WTC11 (cell line): ENCODE measurements around the gene ATN1. TPM values are rescaled to one million over a fixed set of nuclear protein-coding genes. Genes with fewer than 3 reads are reported as not detected.

ENCODE experiments used
- ATAC-seq: fragments of 200-7000 bp; cut with Tn5 transposase; 2 replicates; pipeline ENCODE4 v1.10.0; 2021; ENCODE audit warnings: mild to moderate bottlenecking, moderate library complexity
- CTCF ChIA-PET: fragments of 300-600 bp; sonication (Branson Sonifier 250); formaldehyde crosslinking; loops from one replicate; lab custom pipeline; 2021; ENCODE audit warnings: antibody characterized with exemption; lab: Charles Lee
- POLR2A ChIA-PET: fragments of 350-600 bp; sonication (Branson Sonifier 250); formaldehyde crosslinking; loops from one replicate; lab custom pipeline; 2021; ENCODE audit warnings: antibody characterized with exemption; lab: Charles Lee
- DNase-seq: peaks from one replicate; pipeline ENCODE4 v3.0.0; 2021; ENCODE audit warnings: low spot score
- H3K27ac Mint-ChIP-seq: 2 replicates; pipeline ENCODE4 v1.8.0; 2021; ENCODE audit warnings: mixed read lengths
- H3K27me3 Mint-ChIP-seq: 2 replicates; pipeline ENCODE4 v1.8.0; 2021; ENCODE audit warnings: low read depth, mild to moderate bottlenecking, moderate library complexity, mixed read lengths
- H3K36me3 Mint-ChIP-seq: 2 replicates; pipeline ENCODE4 v1.8.0; 2021; ENCODE audit warnings: mixed read lengths
- H3K4me1 Mint-ChIP-seq: 2 replicates; pipeline ENCODE4 v1.8.0; 2022; ENCODE audit warnings: mixed read lengths
- H3K4me3 Mint-ChIP-seq: 2 replicates; pipeline ENCODE4 v1.8.0; 2021; ENCODE audit warnings: mild to moderate bottlenecking, moderate library complexity, mixed read lengths
- H3K9me3 Mint-ChIP-seq: 2 replicates; pipeline ENCODE4 v1.8.0; 2021; ENCODE audit warnings: mixed read lengths
- ATF1 ChIP-seq: sonication (generic); formaldehyde crosslinking; IDR thresholded peaks from 2 replicates; pipeline ENCODE4 v1.8.1; 2023; ENCODE audit warnings: mild to moderate bottlenecking, moderate library complexity, missing genetic modification reagents
- EMX1 ChIP-seq: fragments of 250-450 bp; sonication (Bioruptor Pico); IDR thresholded peaks from 2 replicates; pipeline ENCODE4 v1.8.0; 2021; ENCODE audit warnings: mild to moderate bottlenecking
- FOXJ3 ChIP-seq: sonication (generic); formaldehyde crosslinking; IDR thresholded peaks from 2 replicates; pipeline ENCODE4 v1.9.0; 2021; ENCODE audit warnings: missing genetic modification reagents, mild to moderate bottlenecking, borderline replicate concordance
- MYBL2 ChIP-seq: sonication (generic); formaldehyde crosslinking; IDR thresholded peaks from 2 replicates; pipeline ENCODE4 v1.8.1; 2023; ENCODE audit warnings: mild to moderate bottlenecking, moderate library complexity, missing genetic modification reagents
- NFE2L1 ChIP-seq: sonication (generic); formaldehyde crosslinking; IDR thresholded peaks from 2 replicates; pipeline ENCODE4 v1.8.1; 2023; ENCODE audit warnings: missing genetic modification reagents
- NR2C2 ChIP-seq: sonication (generic); formaldehyde crosslinking; IDR thresholded peaks from 2 replicates; pipeline ENCODE4 v1.8.0; 2022; ENCODE audit warnings: mild to moderate bottlenecking, missing genetic modification reagents
- RELA ChIP-seq: sonication (generic); formaldehyde crosslinking; IDR thresholded peaks from 2 replicates; pipeline ENCODE4 v1.8.1; 2022; ENCODE audit warnings: missing genetic modification reagents, mild to moderate bottlenecking, borderline replicate concordance
- SMAD3 ChIP-seq: sonication (generic); formaldehyde crosslinking; IDR thresholded peaks from 2 replicates; pipeline ENCODE4 v1.8.0; 2022; ENCODE audit warnings: missing genetic modification reagents, mild to moderate bottlenecking, borderline replicate concordance
- SMAD4 ChIP-seq: sonication (generic); formaldehyde crosslinking; IDR thresholded peaks from 2 replicates; pipeline ENCODE4 v1.8.0; 2022; ENCODE audit warnings: mild to moderate bottlenecking, missing genetic modification reagents
- SP1 ChIP-seq: sonication (generic); formaldehyde crosslinking; conservative IDR thresholded peaks from 2 replicates; pipeline ENCODE4 v1.8.1; 2022; ENCODE audit warnings: missing genetic modification reagents
- TEAD1 ChIP-seq: sonication (generic); formaldehyde crosslinking; IDR thresholded peaks from 2 replicates; pipeline ENCODE4 v1.8.0; 2022; ENCODE audit warnings: mild to moderate bottlenecking, missing genetic modification reagents
- ZBTB21 ChIP-seq: sonication (generic); formaldehyde crosslinking; IDR thresholded peaks from 2 replicates; pipeline ENCODE4 v1.8.1; 2023; ENCODE audit warnings: mild to moderate bottlenecking, missing genetic modification reagents, borderline replicate concordance
- ZNF121 ChIP-seq: sonication (generic); formaldehyde crosslinking; IDR thresholded peaks from 2 replicates; pipeline ENCODE4 v1.8.0; 2023; ENCODE audit warnings: missing genetic modification reagents
- ZNF138 ChIP-seq: sonication (generic); formaldehyde crosslinking; conservative IDR thresholded peaks from 2 replicates; pipeline ENCODE4 v1.8.1; 2022; ENCODE audit warnings: mild to moderate bottlenecking, moderate library complexity, missing genetic modification reagents
- ZNF416 ChIP-seq: fragments of 250-450 bp; sonication (Bioruptor Pico); IDR thresholded peaks from 2 replicates; pipeline ENCODE4 v1.9.0; 2021; ENCODE audit warnings: mild to moderate bottlenecking, inconsistent platforms
- total RNA-seq: library from RNA; stranded (reverse); gene quantifications from 3 replicates; pipeline ENCODE4 v1.2.3, GENCODE V29; 2021
- TF ChIP-seq, protein P1 (sequence below): sonication (generic); formaldehyde crosslinking; IDR thresholded peaks from 2 replicates; pipeline ENCODE4 v1.8.0; 2022; ENCODE audit warnings: mild to moderate bottlenecking, missing genetic modification reagents
- TF ChIP-seq, protein P2 (sequence below): sonication (generic); formaldehyde crosslinking; IDR thresholded peaks from 2 replicates; pipeline ENCODE4 v1.8.0; 2022; ENCODE audit warnings: mild to moderate bottlenecking, missing genetic modification reagents
- TF ChIP-seq, protein P3 (sequence below): fragments of 250-450 bp; sonication (Bioruptor Pico); IDR thresholded peaks from 2 replicates; pipeline ENCODE4 v1.9.0; 2021; ENCODE audit warnings: mild to moderate bottlenecking
- TF ChIP-seq, protein P4 (sequence below): sonication (generic); formaldehyde crosslinking; IDR thresholded peaks from 2 replicates; pipeline ENCODE4 v1.8.0; 2022; ENCODE audit warnings: mild to moderate bottlenecking, missing genetic modification reagents
- TF ChIP-seq, protein P5 (sequence below): fragments of 250-450 bp; sonication (Bioruptor Pico); IDR thresholded peaks from 2 replicates; pipeline ENCODE4 v2.1.2; 2022; ENCODE audit warnings: mild to moderate bottlenecking, moderate library complexity
- TF ChIP-seq, protein P6 (sequence below): sonication (generic); formaldehyde crosslinking; IDR thresholded peaks from 2 replicates; pipeline ENCODE4 v1.8.0; 2023; ENCODE audit warnings: missing genetic modification reagents, mild to moderate bottlenecking, borderline replicate concordance
- TF ChIP-seq, protein P7 (sequence below): sonication (generic); formaldehyde crosslinking; conservative IDR thresholded peaks from 2 replicates; pipeline ENCODE4 v1.8.1; 2022; ENCODE audit warnings: mild to moderate bottlenecking, missing genetic modification reagents

ATN1 gene
- total RNA-seq, 1 experiment from 2014 or later = 87.1 TPM

DNA sequence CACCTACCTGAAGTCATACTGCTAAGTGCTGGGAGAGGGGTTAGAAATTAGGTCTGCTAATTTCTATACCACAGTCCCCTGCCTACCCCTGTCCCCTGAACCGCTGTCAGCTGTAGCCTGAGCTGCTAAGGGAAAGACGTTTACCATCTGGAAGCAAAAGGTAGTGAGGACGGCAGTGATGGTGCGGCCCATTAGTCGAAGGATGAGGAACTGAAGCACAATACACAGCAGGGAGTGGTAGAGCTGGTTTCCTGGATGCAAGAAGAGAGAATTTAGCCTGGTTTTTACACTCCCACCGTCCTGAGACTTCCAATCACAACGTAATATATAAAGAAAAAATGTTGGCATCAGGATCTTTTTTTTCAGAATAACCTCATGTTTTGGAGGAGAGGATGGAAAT, 54.8 kb downstream of the ATN1 start (continued):
- TF ChIP-seq, protein P1, sequence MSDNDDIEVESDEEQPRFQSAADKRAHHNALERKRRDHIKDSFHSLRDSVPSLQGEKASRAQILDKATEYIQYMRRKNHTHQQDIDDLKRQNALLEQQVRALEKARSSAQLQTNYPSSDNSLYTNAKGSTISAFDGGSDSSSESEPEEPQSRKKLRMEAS (CRISPR knock-in tag) = no peak
- TF ChIP-seq MYBL2 = no peak
- TF ChIP-seq, protein P2, sequence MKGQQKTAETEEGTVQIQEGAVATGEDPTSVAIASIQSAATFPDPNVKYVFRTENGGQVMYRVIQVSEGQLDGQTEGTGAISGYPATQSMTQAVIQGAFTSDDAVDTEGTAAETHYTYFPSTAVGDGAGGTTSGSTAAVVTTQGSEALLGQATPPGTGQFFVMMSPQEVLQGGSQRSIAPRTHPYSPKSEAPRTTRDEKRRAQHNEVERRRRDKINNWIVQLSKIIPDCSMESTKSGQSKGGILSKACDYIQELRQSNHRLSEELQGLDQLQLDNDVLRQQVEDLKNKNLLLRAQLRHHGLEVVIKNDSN = no peak

DNA sequence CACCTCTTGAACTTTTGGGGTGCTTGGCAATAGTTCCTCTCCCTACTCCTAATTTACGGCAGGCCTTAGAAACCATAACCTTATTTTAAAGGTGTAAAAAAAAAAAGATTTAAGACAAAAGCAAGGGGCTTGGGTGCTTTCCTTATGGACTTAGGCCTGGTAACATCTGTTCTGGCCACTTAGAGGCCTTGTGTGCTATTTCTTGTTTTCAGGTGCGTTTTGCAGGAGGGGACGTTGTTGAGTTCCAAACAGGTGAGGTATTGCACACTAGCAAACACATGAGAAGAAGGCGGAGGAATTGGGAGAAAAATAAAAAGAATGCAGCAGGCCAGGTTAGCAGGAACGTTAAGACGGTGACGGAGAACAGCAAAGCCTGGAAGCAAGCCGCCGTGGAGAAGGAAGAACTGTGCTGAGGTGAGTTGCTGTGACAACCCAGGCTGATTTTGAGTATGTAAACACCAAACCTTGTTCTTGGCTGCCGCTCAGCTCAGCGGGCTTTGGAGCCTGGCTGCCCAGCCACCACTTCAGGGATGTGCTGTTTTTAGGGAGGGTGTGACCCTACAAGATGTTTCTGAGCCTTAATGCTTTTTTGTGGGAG, 60.3 kb downstream of the ATN1 start:
- H3K4me3 Mint-ChIP-seq = no peak overlapping the region
- peaks cover 20% of the 10 kb centered on the region for H3K36me3 Mint-ChIP-seq
- no peak for DNase-seq
- no peak for ATAC-seq
- peaks cover under 1% of the 10 kb centered on the region; the same call in 1 of the 2 replicates for H3K4me1 Mint-ChIP-seq
- no peaks in the 10 kb centered on the region for H3K27me3 Mint-ChIP-seq
- CTCF ChIA-PET = interaction anchor here (1.2 kb wide), 1 partner anchor 19 kb away, joined by 3 read pairs; no protein-coding TSS in a partner anchor
- POLR2A ChIA-PET = no interaction called here
- TF ChIP-seq, protein P3, sequence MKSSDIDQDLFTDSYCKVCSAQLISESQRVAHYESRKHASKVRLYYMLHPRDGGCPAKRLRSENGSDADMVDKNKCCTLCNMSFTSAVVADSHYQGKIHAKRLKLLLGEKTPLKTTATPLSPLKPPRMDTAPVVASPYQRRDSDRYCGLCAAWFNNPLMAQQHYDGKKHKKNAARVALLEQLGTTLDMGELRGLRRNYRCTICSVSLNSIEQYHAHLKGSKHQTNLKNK (CRISPR knock-in tag) = no peak
- TF ChIP-seq TEAD1 (CRISPR knock-in tag) (no peak), NR2C2 (no peak), ZBTB21 (CRISPR knock-in tag) (no peak), SMAD4 (CRISPR knock-in tag) (no peak), NFE2L1 (CRISPR knock-in tag) (no peak), ZNF138 (CRISPR knock-in tag) (no peak), ATF1 (CRISPR knock-in tag) (no peak), ZNF416 (CRISPR knock-in tag) (no peak), RELA (CRISPR knock-in tag) (no peak), EMX1 (no peak), ZNF121 (no peak), SMAD3 (no peak), SP1 (no peak), FOXJ3 (CRISPR knock-in tag) (no peak)
- TF ChIP-seq, protein P4, sequence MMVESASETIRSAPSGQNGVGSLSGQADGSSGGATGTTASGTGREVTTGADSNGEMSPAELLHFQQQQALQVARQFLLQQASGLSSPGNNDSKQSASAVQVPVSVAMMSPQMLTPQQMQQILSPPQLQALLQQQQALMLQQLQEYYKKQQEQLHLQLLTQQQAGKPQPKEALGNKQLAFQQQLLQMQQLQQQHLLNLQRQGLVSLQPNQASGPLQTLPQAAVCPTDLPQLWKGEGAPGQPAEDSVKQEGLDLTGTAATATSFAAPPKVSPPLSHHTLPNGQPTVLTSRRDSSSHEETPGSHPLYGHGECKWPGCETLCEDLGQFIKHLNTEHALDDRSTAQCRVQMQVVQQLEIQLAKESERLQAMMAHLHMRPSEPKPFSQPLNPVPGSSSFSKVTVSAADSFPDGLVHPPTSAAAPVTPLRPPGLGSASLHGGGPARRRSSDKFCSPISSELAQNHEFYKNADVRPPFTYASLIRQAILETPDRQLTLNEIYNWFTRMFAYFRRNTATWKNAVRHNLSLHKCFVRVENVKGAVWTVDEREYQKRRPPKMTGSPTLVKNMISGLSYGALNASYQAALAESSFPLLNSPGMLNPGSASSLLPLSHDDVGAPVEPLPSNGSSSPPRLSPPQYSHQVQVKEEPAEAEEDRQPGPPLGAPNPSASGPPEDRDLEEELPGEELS (CRISPR knock-in tag) = no peak
- TF ChIP-seq, protein P1 (CRISPR knock-in tag) = no peak
- TF ChIP-seq, protein P5, sequence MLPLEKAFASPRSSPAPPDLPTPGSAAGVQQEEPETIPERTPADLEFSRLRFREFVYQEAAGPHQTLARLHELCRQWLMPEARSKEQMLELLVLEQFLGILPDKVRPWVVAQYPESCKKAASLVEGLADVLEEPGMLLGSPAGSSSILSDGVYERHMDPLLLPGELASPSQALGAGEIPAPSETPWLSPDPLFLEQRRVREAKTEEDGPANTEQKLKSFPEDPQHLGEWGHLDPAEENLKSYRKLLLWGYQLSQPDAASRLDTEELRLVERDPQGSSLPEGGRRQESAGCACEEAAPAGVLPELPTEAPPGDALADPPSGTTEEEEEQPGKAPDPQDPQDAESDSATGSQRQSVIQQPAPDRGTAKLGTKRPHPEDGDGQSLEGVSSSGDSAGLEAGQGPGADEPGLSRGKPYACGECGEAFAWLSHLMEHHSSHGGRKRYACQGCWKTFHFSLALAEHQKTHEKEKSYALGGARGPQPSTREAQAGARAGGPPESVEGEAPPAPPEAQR (CRISPR knock-in tag) = no peak
- TF ChIP-seq, protein P6, sequence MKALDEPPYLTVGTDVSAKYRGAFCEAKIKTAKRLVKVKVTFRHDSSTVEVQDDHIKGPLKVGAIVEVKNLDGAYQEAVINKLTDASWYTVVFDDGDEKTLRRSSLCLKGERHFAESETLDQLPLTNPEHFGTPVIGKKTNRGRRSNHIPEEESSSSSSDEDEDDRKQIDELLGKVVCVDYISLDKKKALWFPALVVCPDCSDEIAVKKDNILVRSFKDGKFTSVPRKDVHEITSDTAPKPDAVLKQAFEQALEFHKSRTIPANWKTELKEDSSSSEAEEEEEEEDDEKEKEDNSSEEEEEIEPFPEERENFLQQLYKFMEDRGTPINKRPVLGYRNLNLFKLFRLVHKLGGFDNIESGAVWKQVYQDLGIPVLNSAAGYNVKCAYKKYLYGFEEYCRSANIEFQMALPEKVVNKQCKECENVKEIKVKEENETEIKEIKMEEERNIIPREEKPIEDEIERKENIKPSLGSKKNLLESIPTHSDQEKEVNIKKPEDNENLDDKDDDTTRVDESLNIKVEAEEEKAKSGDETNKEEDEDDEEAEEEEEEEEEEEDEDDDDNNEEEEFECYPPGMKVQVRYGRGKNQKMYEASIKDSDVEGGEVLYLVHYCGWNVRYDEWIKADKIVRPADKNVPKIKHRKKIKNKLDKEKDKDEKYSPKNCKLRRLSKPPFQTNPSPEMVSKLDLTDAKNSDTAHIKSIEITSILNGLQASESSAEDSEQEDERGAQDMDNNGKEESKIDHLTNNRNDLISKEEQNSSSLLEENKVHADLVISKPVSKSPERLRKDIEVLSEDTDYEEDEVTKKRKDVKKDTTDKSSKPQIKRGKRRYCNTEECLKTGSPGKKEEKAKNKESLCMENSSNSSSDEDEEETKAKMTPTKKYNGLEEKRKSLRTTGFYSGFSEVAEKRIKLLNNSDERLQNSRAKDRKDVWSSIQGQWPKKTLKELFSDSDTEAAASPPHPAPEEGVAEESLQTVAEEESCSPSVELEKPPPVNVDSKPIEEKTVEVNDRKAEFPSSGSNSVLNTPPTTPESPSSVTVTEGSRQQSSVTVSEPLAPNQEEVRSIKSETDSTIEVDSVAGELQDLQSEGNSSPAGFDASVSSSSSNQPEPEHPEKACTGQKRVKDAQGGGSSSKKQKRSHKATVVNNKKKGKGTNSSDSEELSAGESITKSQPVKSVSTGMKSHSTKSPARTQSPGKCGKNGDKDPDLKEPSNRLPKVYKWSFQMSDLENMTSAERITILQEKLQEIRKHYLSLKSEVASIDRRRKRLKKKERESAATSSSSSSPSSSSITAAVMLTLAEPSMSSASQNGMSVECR (CRISPR knock-in tag) = no peak
- TF ChIP-seq, protein P7, sequence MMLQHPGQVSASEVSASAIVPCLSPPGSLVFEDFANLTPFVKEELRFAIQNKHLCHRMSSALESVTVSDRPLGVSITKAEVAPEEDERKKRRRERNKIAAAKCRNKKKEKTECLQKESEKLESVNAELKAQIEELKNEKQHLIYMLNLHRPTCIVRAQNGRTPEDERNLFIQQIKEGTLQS (CRISPR knock-in tag) = no peak
- H3K9me3 Mint-ChIP-seq = no peaks in the 10 kb centered on the region
- peak overlapping the region; percentile 32 for H3K27ac Mint-ChIP-seq
